Trophoblast cell (in vitro differentiated cells and primary cell): Measurements from ENCODE around the gene ZNF260. TPM values are rescaled to one million over a fixed set of nuclear protein-coding genes. Genes with fewer than 3 reads are reported as not detected.

Experiments used
- DNase-seq, 2 donors: peaks; one replicate each; pipeline ENCODE4 v3.0.0-alpha.2; 2016
- H2AFZ ChIP-seq: 2 replicates; pipeline ENCODE4 v1.6.1; 2013; ENCODE audit warnings: low read length, moderate library complexity, mild to moderate bottlenecking; ENCODE audit not compliant: insufficient read depth, poor library complexity
- H2AK5ac ChIP-seq: 2 replicates; pipeline ENCODE4 v1.6.1; 2013; ENCODE audit warnings: mild to moderate bottlenecking, low read length
- H2BK120ac ChIP-seq: 2 replicates; pipeline ENCODE4 v1.6.1; 2013; ENCODE audit warnings: low read length, mild to moderate bottlenecking, moderate library complexity; ENCODE audit not compliant: insufficient read depth, poor library complexity
- H2BK12ac ChIP-seq: 2 replicates; pipeline ENCODE4 v1.6.1; 2013; ENCODE audit warnings: mild to moderate bottlenecking, low read length, moderate library complexity
- H2BK5ac ChIP-seq: 2 replicates; pipeline ENCODE4 v1.6.1; 2013; ENCODE audit warnings: low read length, low read depth, moderate library complexity, mild to moderate bottlenecking; ENCODE audit not compliant: poor library complexity
- H3K14ac ChIP-seq: 2 replicates; pipeline ENCODE4 v1.6.1; 2013; ENCODE audit warnings: mild to moderate bottlenecking, low read length
- H3K18ac ChIP-seq: 2 replicates; pipeline ENCODE4 v1.6.1; 2013; ENCODE audit warnings: mild to moderate bottlenecking, low read length
- H3K23ac ChIP-seq: 2 replicates; pipeline ENCODE4 v1.6.1; 2013; ENCODE audit warnings: low read length
- H3K27ac ChIP-seq: 2 replicates; pipeline ENCODE4 v1.5.1; 2013; ENCODE audit warnings: low read depth, mild to moderate bottlenecking, inconsistent platforms, low read length, moderate library complexity
- H3K27me3 ChIP-seq: 2 replicates; pipeline ENCODE4 v1.6.1; 2013; ENCODE audit warnings: inconsistent platforms, mild to moderate bottlenecking, low read length, moderate library complexity; ENCODE audit not compliant: insufficient read depth
- H3K36me3 ChIP-seq, 2 experiments: 1 replicate in 1 of 2; 2 replicates in 1 of 2; pipeline ENCODE4 v1.6.1; 2013; ENCODE audit warnings: low read length in 2 of 2, mild to moderate bottlenecking in 2 of 2, moderate library complexity in 1 of 2; ENCODE audit not compliant: insufficient read depth in 2 of 2, control insufficient read depth in 1 of 2
- H3K4ac ChIP-seq: 2 replicates; pipeline ENCODE4 v1.6.1; 2013; ENCODE audit warnings: low read depth, mild to moderate bottlenecking, low read length, moderate library complexity
- H3K4me1 ChIP-seq, 2 experiments: 1 replicate in 1 of 2; 2 replicates in 1 of 2; pipeline ENCODE4 v1.6.1; 2013; ENCODE audit warnings: low read length in 2 of 2, mild to moderate bottlenecking in 2 of 2, moderate library complexity in 1 of 2; ENCODE audit not compliant: insufficient read depth in 2 of 2, control insufficient read depth in 1 of 2
- H3K4me2 ChIP-seq: 2 replicates; pipeline ENCODE4 v1.6.1; 2013; ENCODE audit warnings: inconsistent platforms, mild to moderate bottlenecking, low read length, moderate library complexity
- H3K4me3 ChIP-seq: 2 replicates; pipeline ENCODE4 v1.5.1; 2013; ENCODE audit warnings: mild to moderate bottlenecking, low read depth, low read length, inconsistent platforms
- H3K79me1 ChIP-seq: one replicate; pipeline ENCODE4 v1.6.1; 2013; ENCODE audit warnings: low read length
- H3K79me2 ChIP-seq: 2 replicates; pipeline ENCODE4 v1.6.1; 2013; ENCODE audit warnings: low read length, mild to moderate bottlenecking; ENCODE audit not compliant: control insufficient read depth, insufficient read depth, poor library complexity
- H3K9ac ChIP-seq: 2 replicates; pipeline ENCODE4 v1.6.1; 2013; ENCODE audit warnings: mild to moderate bottlenecking, low read length
- H3K9me3 ChIP-seq: 2 replicates; pipeline ENCODE4 v1.6.1; 2013; ENCODE audit warnings: low read depth, mild to moderate bottlenecking, control low read depth, inconsistent platforms, low read length; ENCODE audit not compliant: insufficient read depth
- H4K12ac ChIP-seq: 2 replicates; pipeline ENCODE4 v1.6.1; 2013; ENCODE audit warnings: low read depth, mild to moderate bottlenecking, low read length, moderate library complexity
- H4K8ac ChIP-seq: 2 replicates; pipeline ENCODE4 v1.6.1; 2013; ENCODE audit warnings: low read depth, mild to moderate bottlenecking, low read length, moderate library complexity
- H4K91ac ChIP-seq: one replicate; pipeline ENCODE4 v1.6.1; 2013; ENCODE audit warnings: low read depth, mild to moderate bottlenecking, low read length, moderate library complexity
- WGBS: extraction: QIAGEN DNeasy Blood & Tissue Kit; methylation state at CpG from one replicate; pipeline ENCODE4 v1.1.7; 2013; ENCODE audit warnings: missing lambda C conversion rate; ENCODE audit not compliant: insufficient read length, insufficient coverage; ENCODE audit errors: extremely low coverage; 5-methylcytosine and 5-hydroxymethylcytosine counted together
- polyA plus RNA-seq: library from polyadenylated mRNA; stranded (reverse); fragments of 200-250 nt; gene quantifications from 2 replicates; pipeline ENCODE4 v1.2.3, GENCODE V29; 2013

The ZNF260 gene
- 13.6 and 14.2 TPM in 2 replicates for polyA plus RNA-seq

DNA sequence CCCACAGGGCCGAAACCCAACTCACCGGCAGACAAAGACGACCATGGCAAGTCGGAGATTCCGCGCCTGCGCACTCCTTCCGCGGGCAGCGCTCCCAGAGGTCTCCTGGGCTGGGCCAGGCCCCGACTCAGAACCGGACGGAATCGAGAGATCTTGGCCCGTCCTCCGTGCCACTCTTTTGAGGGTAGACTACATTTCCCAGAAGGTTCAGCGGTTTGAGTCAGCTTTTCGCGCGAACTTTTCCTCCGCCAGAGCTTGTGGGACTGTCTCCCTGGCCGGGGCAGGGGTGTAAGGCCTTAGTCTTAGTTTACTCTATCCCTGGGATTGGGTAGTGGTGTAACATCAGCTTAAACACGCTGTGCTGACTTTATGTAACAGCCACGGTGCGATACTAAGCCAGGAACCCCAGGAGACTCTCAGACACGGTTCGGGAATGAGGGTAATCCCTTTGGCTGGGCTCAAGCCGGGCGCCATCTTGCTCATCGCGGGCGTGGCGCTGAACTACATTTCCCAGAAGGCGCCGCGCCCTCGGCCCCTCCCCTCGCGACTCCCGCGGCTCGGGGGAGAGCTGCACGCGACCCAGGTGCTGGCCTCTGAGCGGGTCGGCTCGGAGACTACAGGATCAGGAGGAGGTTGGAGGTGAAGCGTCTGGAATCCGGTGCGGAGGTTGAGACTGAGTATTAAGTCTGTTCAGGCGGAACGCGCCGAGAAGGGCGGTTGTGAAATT lies at the start of gene ZNF260:
Gene ZNF260, minus strand, starts transcription at position 78 of the 727 bp plus-strand sequence. CDS start 13,033 bp downstream, outside the sequence.
- H3K9me3 ChIP-seq = peaks cover 6% of the 10 kb centered on the region
- H3K79me2 ChIP-seq = peaks cover 6% of the 10 kb centered on the region
- peak within 1 kb of the TSS; percentile 99 for H3K4me3 ChIP-seq
- H4K12ac ChIP-seq = peak within 1 kb of the TSS; percentile 95
- no CpG with 5 or more reads among the region's 55 CpGs for WGBS
- peak within 1 kb of the TSS; percentile 99 for H3K14ac ChIP-seq
- H3K4ac ChIP-seq = peak within 1 kb of the TSS; percentile 100
- H2BK5ac ChIP-seq = peak within 1 kb of the TSS; percentile 90
- no peak within 1 kb of the TSS for H2BK12ac ChIP-seq
- peak within 1 kb of the TSS; percentile 96 for H2AFZ ChIP-seq
- H4K91ac ChIP-seq = peak within 1 kb of the TSS; percentile 92
- H3K27ac ChIP-seq = peak within 1 kb of the TSS; percentile 70
- H4K8ac ChIP-seq = peak within 1 kb of the TSS; percentile 94
- peak; percentile 98 to 99 for DNase-seq
- H2AK5ac ChIP-seq = peak within 1 kb of the TSS; percentile 99
- H3K9ac ChIP-seq = peak within 1 kb of the TSS; percentile 100
- H2BK120ac ChIP-seq = peak within 1 kb of the TSS; percentile 94
- no peaks in the 10 kb centered on the region for H3K27me3 ChIP-seq
- H3K4me2 ChIP-seq = peak within 1 kb of the TSS; percentile 96
- peaks cover 4 to 9% of the 10 kb centered on the region in 2 experiments for H3K4me1 ChIP-seq
- H3K36me3 ChIP-seq = peaks cover 3 to 4% of the 10 kb centered on the region in 2 experiments
- no peak within 1 kb of the TSS for H3K23ac ChIP-seq
- peaks cover 8% of the 10 kb centered on the region for H3K79me1 ChIP-seq
- peak within 1 kb of the TSS; percentile 98 for H3K18ac ChIP-seq

DNA sequence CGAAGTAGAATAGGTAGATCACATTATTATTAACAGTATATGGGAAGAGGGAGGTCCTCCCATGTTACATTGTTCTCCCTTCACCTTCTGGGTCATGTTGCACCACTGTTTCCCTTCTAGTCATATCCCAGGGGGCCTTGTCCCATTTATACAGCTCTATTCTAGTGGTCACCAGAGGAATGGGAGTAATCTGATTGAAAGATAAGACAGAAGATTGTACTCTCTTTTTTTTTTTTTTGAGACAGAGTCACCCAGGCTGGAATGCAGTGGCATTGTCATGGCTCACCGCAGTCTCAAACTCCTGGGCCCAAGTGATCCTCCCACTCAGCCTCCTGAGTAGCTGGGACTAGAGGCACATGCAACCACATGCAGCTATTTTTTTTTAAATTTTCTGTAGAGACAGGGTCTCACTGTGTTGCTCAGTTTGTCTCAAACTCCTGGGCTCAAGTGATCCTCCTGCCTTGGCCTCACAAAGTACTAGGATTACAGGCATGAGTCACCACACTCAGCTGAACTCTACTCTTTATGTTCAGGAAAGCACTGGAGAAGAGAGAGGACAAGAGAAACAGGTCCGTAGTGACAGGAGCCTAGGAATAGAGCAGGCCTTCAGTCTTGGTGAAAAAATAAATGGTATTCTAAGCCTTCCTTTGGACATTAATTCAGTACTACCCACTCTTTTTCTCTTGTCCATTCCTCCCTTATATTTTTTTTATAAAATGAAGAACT lies 49.4 kb upstream of the ZNF260 start:
- Histone ChIP-seq H3K4ac (no peak overlapping the region), H2BK5ac (no peak overlapping the region), H3K18ac (no peak overlapping the region), H2BK12ac (no peak overlapping the region), H4K8ac (no peak overlapping the region), H3K79me1 (peaks cover 10% of the 10 kb centered on the region), H2AFZ (no peak overlapping the region), H4K12ac (no peak overlapping the region), H3K79me2 (peaks cover 13% of the 10 kb centered on the region), H3K4me2 (no peak overlapping the region), H3K23ac (no peak overlapping the region), H3K9me3 (no peaks in the 10 kb centered on the region), H3K27ac (peak overlapping the region; percentile 30), H3K36me3 (peaks cover 15 to 19% of the 10 kb centered on the region in 2 experiments), H2AK5ac (no peak overlapping the region), H3K4me3 (no peak overlapping the region), H3K9ac (no peak overlapping the region), H2BK120ac (no peak overlapping the region), H3K4me1 (peaks cover 3 to 6% of the 10 kb centered on the region in 2 experiments), H4K91ac (no peak overlapping the region), H3K14ac (no peak overlapping the region), H3K27me3 (no peaks in the 10 kb centered on the region)
- DNase-seq = peak; percentile 4 to 15
- WGBS = no CpG with 5 or more reads among the region's 3 CpGs

DNA sequence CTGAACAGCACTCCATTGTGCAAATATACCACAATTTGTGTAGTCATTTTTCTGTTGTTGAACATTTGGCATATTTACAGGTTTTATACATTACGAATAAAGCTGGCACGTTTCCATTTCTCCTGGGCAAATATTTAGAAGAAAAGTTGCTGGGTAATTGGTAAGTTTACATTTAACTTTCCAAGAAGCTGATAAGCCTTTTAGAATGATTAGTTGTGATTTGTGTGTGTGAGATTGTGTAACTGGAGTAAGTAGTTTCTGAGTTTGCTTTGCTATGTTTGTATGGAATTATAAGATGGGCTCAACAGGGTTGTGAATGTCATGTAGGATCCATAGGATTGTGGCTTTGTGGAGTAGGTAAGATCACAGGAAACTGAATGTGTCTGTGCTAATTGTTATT lies 46.7 kb upstream of the ZNF260 start:
- Histone ChIP-seq H3K4ac (no peak overlapping the region), H3K79me2 (peaks cover 15% of the 10 kb centered on the region), H3K4me1 (peaks cover 3 to 6% of the 10 kb centered on the region in 2 experiments), H3K14ac (no peak overlapping the region), H4K12ac (no peak overlapping the region), H2AK5ac (no peak overlapping the region), H3K79me1 (peaks cover 10% of the 10 kb centered on the region), H2BK120ac (no peak overlapping the region), H3K4me3 (no peak overlapping the region), H3K18ac (no peak overlapping the region), H2AFZ (no peak overlapping the region), H3K23ac (no peak overlapping the region), H2BK12ac (no peak overlapping the region), H3K4me2 (peak overlapping the region; percentile 87), H2BK5ac (no peak overlapping the region), H4K8ac (no peak overlapping the region), H3K9ac (no peak overlapping the region), H3K27ac (no peak overlapping the region), H4K91ac (no peak overlapping the region), H3K9me3 (no peaks in the 10 kb centered on the region), H3K36me3 (peaks cover 15 to 16% of the 10 kb centered on the region in 2 experiments), H3K27me3 (no peaks in the 10 kb centered on the region)
- WGBS = no CpG with 5 or more reads among the region's 2 CpGs
- no peak for DNase-seq

DNA sequence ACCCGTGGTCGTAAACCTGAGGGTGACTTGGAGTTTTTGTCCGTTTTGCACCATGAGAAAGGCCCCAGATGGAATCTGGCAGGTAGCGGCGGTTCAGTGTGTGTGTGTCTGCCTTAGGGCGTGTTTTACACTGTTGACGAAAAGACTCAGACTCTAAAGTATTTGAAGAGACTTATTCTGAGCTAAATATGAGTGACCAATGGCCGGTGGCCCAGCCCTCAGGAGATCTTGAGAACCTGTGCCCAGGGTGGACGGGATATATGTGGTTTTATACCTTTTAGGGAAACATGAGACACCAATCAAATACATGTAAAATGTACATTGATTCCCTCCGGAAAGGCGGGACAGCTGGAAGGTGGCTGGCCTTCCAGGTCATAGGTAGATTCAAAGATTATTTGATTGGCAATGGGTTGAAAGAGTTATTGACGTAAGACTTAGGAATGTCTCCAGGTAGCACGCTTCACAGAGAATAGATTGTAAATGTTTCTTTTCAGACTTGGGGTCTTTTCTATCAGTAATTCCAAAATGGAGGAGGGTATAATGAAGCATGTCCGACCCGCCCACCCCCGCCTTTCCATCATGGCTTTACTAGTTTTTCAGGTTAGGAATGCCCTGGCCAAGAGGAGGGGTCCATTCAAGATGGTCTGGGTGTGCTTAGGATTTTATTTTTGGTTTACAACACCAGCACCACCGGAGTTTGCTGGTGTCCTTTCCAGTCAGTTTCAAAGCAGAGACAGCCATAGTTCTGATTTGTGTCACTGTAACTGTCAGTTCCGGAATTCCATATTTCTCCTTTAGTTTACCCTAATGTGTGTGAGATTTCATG lies 46.0 kb upstream of the ZNF260 start:
- H3K18ac ChIP-seq = peak overlapping the region; percentile 76

More for the DNA sequence above, 46.0 kb upstream of the ZNF260 start:
- H4K12ac ChIP-seq = peak overlapping the region; percentile 77
- no peaks in the 10 kb centered on the region for H3K9me3 ChIP-seq
- H4K8ac ChIP-seq = peak overlapping the region; percentile 84
- H3K36me3 ChIP-seq = peaks cover 15 to 16% of the 10 kb centered on the region in 2 experiments
- peak; percentile 35 to 42 for DNase-seq
- peak overlapping the region; percentile 86 for H3K14ac ChIP-seq
- peak overlapping the region; percentile 96 for H3K4ac ChIP-seq
- H2AK5ac ChIP-seq = peak overlapping the region; percentile 67
- H3K27ac ChIP-seq = peak overlapping the region; percentile 59
- peak overlapping the region; percentile 96 for H3K9ac ChIP-seq
- H3K4me1 ChIP-seq = peaks cover 3 to 6% of the 10 kb centered on the region in 2 experiments
- H3K27me3 ChIP-seq = no peaks in the 10 kb centered on the region
- no peak overlapping the region for H3K23ac ChIP-seq
- WGBS = no CpG with 5 or more reads among the region's 18 CpGs
- peak overlapping the region; percentile 82 for H4K91ac ChIP-seq
- peaks cover 10% of the 10 kb centered on the region for H3K79me1 ChIP-seq
- H2BK5ac ChIP-seq = peak overlapping the region; percentile 68
- peak overlapping the region; percentile 87 for H3K4me2 ChIP-seq
- peaks cover 15% of the 10 kb centered on the region for H3K79me2 ChIP-seq
- no peak overlapping the region for H2BK12ac ChIP-seq
- peak overlapping the region; percentile 97 for H3K4me3 ChIP-seq
- peak overlapping the region; percentile 61 for H2AFZ ChIP-seq
- peak overlapping the region; percentile 74 for H2BK120ac ChIP-seq
